ENCODE measurements around the gene NKX2-3.

DNA sequence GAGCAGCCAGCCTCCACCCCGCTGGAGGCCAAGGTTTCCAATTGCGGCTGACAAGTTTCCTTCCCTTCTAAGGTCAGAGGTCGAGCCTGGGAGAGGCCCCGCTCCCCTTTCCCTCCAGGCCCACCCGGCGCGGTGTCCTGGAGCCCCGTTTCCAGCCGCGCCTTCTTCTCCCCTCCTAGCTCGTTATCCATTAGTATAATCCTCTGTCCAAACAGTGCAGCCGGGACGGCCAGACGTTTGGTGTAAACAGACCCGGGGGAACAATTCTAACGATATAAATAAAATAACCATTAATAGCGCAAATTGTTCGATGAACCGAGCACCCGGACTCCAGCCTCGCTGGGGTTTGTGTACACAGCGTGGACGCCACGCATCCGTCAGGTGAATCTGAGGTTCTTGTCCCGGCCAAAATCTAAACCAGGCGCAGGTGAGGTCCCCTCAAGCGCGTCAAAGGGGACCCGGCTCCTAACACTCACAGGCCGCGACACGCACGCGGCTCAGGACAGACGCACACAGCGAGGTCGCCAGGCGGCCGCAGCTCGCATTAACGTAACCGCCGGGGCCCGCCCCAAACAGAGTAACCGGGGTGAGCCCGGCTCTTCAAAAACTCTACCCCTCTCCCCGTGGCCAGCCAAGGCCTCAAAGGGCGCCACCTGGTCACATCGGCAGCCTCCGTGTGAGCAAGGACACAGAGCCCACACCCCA is 10.8 kb upstream of the NKX2-3 start:
- TF ChIP-seq, protein P1, sequence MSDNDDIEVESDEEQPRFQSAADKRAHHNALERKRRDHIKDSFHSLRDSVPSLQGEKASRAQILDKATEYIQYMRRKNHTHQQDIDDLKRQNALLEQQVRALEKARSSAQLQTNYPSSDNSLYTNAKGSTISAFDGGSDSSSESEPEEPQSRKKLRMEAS (IDR thresholded peaks at IDR 0.05), result no peak
- TF ChIP-seq NFIC (IDR thresholded peaks at IDR 0.05), result no peak
- TF ChIP-seq TAF1 (IDR thresholded peaks at IDR 0.05; ENCODE audit: low read depth), result no peak
- TF ChIP-seq CREB1 (IDR thresholded peaks at IDR 0.05; ENCODE audit: low read depth), result no peak

All from Ishikawa (cell line).